Heart left ventricle (tissue), 13 donors: ENCODE measurements around the gene NADSYN1.

ENCODE experiments used
- CTCF ChIP-seq, 12 donors: fragments of 200-600 bp; sonication (generic) in 4 of 12; IDR thresholded peaks; one replicate each; pipeline versions ENCODE4 v1.5.0 to v1.8.0; 2018 to 2022; ENCODE audit warnings: antibody characterized with exemption in 12 of 12, mild to moderate bottlenecking in 5 of 12
- POLR2A ChIP-seq, 2 donors: fragments of 450-650 bp; IDR thresholded peaks; one replicate each; pipeline ENCODE4 v1.6.1; 2017; ENCODE audit warnings: antibody characterized with exemption in 2 of 2, mild to moderate bottlenecking in 2 of 2, moderate library complexity in 2 of 2
- donor health status: ischemic (EF 13 %, LVEDD 7.1; RV severe dilation, severe dysfunction).
- donor health status: DM: no; HTN: yes; CAD: no.
- donor health status: DM: no; HTN: no; CAD: no.
- donor health status: ischemic (EF 25% LVEDD 6.9; RV normal size, moderate dysfunction).
- donor health status: ischemic (EF 25% LVEDD 5.7; RV mildly dilated, moderate dysfunction).
- donor health status: ischemic (EF 35%, LVEDD 5.7; RV mildly dilated, moderate dysfunction).
- donor health status: nonischemic (EF 11% LVEDD 7.7; RV severe dilation, severe dysfunction).
- donor health status: DM: yes; HTN: yes; CAD: no.
- donor health status: PGD.
- donor health status: ischemic (EF 29% LVEDD 5.4; RV normal size, mild dysfunction).
- donor health status: nonischemic (EF 23%, LVEDD 6.1; RV moderate dilation, normal function).

DNA sequence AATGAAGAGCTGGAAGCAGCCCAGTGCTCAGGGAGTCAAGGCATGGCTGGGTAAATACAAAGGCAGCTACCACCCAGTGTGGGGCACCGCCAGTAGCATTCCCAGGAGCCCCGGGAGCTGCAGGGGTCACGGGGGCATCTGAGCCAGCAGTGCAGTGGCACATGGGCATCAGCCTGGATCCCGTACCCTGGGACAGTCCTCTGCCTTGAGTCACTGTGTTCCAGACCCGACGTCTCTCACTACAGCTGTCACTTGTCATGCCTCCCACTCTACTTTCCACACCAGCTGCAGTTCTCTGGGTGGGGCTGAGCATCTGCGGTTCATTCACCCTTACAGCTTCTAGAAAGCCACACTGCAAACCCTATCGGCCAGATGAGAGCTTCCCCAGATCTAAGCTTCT is 34.4 kb upstream of the NADSYN1 start:
- no peak for TF ChIP-seq CTCF (IDR thresholded peaks at IDR 0.05)
- no peak for TF ChIP-seq POLR2A (IDR thresholded peaks at IDR 0.05)
